Suprapubic skin (tissue), 4 donors: ENCODE data around the gene RPS3.

Experiments
- POLR2A ChIP-seq, 2 donors: fragments of 450-650 bp; IDR thresholded peaks; one replicate each; pipeline ENCODE4 v1.6.1; 2017; ENCODE audit warnings: antibody characterized with exemption in 2 of 2, mild to moderate bottlenecking in 2 of 2, moderate library complexity in 2 of 2
- POLR2AphosphoS5 ChIP-seq, 3 donors: sonication (generic); formaldehyde crosslinking; IDR thresholded peaks; one replicate each; pipeline ENCODE4 v1.6.1; 2017; ENCODE audit warnings: antibody characterized with exemption in 3 of 3

GRCh38 chr11:75352588-75353206 lies 46.6 kb upstream of the RPS3 start:
- TF ChIP-seq POLR2A (IDR thresholded peaks at IDR 0.05) (no peak), POLR2AphosphoS5 (IDR thresholded peaks at IDR 0.05) (no peak)
